GM19238 (cell line): Measurements from ENCODE around the gene PRKD3.

ENCODE experiments used
- DNase-seq: peaks from one replicate; pipeline ENCODE4 v3.0.0; 2011; ENCODE audit warnings: low spot score; ENCODE audit not compliant: insufficient read length

The PRKD3 gene

DNA sequence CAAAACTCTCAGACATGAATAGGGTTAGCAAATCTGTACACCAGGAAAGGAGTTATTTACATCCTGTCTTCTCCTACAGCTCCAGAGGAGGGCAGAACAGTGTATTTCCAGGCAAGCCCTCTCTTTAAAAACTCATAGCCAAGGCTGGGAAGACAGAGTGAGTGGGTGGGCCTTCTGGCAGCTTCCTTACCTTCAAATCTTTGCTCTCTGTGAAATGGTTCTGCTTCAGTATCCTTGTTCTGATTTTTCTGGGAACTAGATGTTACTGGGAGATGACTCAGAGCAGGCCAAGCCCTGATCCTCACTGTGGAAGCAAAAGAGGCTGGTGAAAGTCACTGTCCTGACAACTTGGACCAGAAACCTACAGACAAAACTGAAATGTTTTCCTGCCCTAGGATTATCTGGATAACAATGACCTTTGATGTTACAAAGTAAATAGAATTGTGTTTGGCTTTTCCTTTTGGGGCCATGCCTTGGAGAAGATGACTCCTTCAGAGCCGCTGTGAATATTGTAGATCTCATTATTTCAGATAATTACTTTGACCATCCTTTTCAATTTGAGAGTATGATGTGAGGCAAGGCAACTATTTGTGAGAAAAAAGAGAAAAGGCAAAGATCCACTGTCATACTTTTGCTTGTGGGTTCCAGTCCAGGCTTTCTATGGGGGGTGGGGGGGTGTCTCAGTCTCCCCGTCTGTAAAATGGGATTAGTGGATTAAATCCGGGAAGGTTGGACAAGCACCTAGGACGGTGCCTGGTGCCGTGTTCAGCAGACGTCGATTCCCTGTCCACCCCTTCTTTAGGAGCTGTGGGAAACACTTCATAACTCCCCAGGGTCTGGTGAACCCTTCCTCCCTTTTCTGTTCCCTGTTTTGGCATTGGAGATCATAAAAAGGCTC is 19.2 kb upstream of the PRKD3 start:
- no peak for DNase-seq

DNA sequence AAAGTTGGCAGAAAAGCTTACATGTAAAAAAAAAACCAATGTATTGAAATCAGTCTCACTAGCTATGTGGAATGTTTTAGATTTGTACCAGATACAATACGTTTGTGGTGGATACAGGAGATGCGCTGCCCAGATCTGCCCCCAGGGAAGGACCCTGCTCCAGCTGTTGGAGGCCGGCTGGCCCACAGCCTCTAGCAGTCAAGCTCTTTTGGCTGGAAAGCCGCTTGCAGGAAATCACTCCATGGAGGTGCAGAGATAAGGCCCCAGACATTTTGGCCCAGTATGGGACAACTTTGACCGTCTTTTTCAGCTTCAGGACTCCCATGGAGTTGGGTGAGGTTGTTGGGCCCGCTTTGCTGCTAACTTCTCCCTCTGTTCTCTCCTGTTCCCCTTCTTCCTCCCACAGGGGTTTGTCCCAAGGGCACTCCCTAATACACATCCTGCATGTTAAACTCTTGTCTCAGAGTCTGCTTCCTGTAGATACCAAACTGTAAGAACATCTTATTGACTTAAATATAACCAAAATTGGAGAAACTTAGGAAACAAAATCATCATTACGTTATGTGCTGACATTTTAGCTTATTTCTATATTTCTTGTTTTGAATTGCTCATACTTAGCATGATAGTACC is 18.1 kb upstream of the PRKD3 start:
- no peak for DNase-seq

DNA sequence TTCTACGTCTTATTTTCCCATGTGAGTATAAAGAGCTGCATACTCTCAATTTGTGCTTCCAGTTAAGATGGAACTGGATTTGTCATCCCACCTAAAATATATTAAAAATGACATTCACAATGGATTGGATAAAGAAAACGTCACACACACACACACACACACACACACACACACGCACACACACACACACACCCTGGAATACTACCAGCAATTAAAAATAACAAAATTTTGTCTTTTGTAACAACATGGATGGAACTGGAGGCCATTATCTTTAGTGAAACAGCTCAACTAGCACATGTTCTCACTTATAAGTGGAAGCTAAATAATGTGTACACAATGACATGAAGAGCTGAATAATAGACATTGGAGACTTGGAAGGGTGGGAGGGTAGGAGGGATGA is 16.0 kb upstream of the PRKD3 start:
- no peak for DNase-seq

DNA sequence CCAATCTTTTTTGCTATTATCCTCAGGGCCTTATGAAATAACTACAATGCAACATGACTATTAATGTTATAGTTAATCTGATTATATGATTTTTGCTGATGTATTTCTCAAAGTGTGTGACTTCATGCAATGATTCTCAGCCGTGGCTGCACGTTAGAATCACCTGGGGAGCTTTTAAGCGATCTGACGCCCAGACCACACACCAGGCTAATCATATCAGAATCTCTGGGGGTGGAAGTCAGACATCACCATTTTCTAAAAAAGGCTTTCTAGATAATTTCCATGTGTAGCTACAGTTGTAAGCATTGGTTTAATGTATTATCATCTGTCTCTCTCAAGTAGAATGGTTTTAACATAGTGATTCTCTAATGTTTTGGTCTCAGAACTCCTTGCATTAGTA is 14.3 kb upstream of the PRKD3 start:
- DNase-seq, result no peak

DNA sequence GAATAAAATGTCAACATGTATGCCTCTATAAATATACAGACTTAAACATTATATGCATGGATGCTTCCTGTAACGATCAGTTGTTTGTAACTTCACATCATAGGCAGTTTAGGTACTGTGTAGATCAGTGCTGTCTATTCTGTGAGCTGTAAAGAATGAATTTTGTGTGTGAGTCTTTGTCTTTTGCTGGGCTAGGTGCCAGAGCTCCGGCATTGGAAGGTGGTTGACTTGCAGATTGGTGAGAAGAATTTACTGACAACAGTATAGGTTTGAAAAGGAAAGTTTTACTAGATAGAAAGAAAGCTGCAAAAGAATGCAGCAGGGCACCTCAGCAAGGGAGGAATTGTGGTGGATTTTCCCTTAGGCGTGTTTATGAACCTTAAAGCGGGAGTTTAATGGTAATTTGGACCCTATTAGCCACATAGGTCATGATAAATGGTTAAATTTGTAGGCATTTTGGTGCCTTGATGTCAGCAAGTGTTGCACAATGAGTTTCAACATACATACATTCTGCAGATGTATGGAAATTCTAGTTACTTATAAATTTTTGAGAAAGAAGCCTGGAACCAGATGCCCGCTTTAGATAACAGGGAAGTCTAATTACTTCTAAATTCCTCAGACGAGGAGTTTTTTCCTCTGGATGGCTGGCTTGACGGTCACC is 13.1 kb upstream of the PRKD3 start:
- DNase-seq, result no peak

DNA sequence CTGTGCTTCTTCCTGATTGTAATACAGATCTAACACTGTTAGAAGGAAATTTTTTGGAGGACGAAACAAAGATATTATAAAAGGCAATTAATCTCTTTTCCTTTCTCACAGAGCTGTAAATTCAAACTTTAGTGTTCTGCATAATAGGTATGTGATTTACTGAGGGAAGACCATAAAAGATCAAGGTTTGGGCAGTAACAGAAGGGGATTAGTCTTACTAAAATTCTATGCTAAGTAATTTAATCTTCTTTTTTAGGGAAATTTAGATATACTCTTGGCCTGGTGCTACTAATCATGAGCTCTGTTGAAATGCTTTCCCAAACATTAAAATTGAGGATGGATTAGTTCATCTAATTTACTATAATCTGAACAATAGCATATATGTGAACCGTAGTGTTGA is 11.0 kb upstream of the PRKD3 start:
- DNase-seq, result no peak

DNA sequence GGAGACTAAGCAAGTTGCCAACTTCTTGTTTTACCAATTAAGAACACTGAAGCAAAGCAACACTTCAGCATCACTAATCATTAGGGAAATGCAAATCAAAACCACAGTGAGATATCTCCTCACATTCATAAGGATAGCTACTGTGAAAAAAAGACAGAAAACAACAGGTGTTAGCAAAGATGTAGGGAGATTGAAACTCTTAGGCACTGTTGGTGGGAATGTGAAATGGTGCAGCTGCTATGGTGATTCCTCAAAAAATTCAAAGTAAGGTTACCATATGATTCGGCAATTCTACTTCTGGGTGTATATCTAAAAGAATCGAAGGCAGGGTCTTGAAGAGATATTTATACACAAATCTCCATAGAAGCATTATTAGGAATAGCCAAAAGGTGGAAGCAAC is 8.6 kb upstream of the PRKD3 start:
- DNase-seq, result no peak

DNA sequence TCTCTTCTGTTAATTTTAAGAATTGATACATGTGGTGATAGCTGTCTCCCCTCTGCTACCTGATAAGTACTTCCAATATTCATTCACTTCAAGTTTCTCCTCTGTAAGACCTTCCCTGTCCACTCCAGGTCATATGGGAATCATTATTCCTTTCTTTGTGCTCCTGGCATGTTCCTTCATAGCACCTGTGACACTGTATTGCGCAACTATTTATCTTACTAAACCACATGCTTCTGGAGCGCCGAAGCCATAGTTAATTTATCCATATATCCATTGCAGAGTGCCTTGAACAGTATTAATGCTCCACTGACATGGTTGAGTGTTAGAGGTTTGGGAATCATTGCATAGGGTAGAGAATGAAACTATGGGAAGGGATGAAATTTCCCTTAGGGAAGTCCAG is 7.9 kb upstream of the PRKD3 start:
- DNase-seq, result no peak

DNA sequence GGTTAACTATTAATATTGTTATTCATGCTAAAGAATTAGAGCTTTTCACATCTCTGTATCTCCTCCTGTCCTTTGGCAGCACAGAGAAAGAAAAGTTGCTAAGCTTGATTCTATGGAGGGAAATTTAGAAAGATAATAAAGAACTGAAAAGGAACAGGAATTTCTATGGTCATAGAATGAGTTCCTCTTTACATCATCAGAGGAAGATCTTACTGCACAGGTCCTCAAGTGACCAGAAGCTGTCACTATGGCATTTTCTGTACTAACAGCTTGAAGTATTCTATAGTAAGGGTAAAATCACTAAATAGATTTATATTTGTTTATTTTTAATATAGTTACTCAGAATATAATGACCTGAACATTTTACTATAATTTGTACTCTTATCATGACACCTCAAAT is 6.0 kb upstream of the PRKD3 start:
- no peak for DNase-seq

DNA sequence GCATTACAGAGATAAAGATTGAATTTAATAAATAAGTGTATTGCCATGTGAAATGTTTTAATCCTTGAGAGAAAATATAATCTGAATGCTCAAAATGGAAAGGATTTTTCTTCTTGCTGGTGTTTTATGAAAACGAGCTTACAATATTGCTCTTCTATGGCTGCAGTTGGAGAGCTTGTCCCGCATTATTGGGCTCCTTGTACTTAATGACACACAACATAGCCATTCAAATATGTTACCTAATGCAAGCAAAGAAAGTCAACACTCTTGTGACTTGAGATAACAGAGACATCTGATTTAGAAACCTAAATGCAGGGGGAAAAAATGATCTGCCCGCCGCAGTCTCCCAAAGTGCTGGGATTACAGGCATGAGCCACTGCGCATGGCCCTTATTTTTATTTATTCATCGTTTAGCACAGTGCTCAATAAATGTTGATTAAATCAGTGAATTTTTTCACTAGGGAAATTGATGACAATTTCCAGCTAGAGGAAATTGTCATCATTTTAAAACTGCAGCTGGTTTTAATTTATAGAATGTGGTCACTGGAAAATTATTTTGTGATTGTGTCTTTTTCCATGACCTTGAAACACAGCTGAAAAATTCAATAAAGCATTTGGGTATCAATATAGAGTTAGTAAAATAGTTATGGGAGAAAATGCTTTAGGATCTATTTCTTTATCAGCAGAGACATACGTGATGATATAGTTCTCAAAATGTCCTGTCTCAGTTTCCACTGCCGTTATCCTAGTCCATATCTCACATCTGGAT is 2.4 kb upstream of the PRKD3 start:
- DNase-seq, result no peak

DNA sequence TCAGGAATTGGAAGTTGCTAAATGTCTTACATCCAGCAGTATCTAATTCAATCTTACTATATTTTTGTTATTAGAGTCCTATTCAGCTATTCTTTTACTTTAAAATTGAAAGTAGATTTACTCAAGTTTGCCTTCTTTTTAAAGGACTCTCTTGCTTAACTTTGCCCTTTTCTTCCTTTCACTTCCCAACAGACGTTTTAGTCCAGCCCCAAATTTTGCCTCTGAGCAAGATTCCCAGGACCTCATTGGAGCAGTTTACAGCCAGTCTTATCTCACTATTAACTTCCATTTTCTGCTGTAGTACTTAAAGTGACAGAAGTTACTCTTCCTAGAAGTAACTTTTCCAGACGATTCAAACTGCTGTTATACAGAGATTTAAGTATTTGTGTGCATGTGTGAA is 1.7 kb upstream of the PRKD3 start:
- no peak for DNase-seq

DNA sequence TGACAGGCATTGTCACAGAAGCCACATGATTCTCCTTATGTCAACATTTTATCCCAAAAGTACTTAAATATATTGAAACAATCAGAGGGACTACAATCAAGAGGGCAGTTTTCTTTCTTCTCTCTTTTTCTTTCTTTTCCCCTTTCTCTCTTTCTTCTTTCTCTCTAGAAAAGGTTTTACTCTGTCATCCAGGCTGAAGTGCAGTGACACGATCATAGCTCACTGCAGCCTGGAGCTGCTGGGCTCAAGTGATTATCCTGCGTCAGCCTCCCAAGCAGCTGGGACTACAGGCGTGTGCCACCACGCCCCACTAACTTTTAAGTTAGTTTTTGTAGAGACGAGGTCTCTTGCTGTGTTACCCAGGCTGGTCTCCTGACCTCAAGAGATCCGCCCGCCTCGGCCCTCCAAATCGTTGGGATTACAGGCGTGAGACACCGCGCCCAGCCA is 1.0 kb upstream of the PRKD3 start:
- DNase-seq, result no peak

DNA sequence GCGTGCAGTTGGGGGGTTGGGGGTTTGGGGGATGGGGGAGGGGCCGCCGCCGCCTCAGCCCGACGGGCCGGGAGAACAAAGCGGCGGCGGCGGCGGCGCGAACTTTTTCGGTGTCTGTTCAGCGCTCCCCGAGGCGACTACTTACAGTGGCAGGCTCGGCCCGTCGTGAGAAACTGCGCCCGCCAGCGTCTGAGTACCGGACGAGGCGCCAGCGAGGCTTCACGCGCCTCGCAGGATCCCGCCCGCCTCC is 172 bp downstream of the PRKD3 start:
- DNase-seq, result no peak

DNA sequence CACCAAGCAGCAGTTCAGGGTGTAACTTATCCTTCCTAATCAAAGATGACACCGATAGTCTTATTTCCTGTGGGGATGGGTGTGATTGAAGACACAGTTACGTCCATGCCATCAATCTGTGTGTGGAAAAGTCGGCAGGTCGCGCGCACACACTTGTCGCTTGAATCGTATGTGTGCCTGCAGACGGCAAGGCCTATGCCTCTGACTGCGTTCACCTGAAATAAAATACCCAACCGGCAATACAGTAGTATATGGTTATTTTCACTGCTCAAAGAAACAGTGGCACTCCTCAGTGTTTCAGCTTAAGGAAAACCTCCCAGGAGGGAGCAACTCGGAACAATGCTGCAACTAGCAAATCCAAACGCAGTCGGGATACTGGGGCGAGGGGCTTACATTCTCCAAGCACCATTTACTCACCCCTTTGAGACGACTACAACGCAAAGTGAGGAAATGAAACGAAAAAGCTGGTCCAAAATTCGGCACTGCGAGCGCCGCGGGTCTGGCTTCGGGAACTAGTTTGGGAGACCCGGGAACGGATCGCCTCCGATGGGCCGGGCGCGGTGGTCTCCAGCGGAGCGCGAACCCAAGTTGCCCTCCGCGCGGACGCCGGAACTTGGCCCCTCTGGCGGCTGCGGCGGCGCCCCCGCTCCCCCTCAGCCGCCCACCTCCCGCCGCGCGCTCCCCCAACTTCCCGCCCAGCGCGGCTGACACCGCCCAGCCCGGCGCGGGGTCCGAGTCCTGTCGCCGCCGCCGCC is 675 bp downstream of the PRKD3 start:
- DNase-seq, result no peak

DNA sequence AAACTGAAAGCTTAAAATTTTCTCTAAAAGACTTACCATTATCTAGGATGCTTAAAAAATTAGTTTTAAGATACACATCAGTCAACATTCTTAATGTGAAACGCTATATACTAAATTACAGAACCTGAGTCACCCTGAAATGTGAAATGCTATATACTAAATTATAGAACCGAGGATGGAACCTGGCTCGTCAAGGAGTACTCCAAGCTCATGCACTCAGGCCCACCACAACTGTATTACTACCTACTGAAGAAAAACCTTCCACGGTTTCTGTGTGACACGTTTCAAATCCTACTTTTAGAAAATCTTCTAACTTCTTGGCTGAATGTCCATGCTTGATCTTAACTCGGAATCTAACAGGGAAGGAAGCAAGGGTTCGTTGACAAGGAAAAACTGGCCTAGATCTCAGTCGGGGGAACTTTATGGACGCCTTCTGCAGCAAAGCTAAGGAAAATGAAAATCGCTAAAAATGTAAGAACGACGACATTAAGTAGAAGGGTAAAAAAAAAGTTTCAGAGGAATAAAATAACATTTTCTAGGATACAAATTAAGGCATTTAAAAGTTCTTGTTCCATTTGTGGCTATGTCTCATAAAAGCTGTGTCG is 1.4 kb downstream of the PRKD3 start:
- no peak for DNase-seq

DNA sequence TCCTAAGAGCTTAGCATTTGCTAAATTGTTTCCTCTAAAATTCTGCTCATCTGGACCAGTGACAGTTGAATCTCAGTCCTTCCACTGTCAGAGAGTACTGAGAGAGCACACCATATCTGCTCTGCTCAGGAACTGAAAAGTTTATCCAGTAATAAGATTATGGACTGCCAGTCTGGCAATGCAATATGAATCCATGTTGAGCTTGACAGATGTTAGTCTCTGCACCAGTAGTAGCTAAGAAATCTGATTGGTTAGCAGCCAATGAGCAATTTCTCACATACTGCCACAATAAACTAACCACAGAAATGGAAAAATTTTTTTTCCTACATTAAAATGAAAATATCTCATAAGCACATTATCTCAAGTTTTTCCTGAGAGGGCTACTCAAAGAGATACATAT is 2.3 kb downstream of the PRKD3 start:
- DNase-seq, result no peak

DNA sequence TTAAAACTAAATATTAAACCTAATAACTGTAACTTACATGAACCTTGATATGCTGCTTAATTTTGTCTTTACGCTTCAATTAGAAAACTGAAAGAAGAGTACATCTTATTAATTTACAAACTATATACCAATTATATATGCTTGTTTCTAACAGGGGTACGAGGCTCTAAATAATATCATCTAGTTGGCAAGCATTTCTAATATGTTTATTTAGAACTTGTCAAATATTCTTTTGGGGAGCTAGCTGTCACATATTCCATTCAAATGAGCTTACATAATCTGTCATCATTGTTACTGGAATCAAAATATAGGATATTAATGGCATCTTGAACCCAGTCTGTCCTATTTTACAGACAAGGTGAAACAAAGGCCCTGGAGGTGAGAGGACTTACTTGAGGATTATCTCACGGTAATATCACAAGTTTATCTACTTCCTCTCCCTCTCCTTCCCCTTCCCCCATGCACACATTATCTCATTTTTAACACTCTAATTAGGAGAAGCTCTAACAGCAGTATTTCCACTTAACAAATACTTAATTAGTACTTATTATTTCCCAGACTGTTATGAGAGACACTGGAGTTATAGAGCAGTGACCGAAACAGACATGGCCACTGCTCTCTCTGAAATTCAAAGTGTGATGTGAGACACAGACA is 3.5 kb downstream of the PRKD3 start:
- DNase-seq, result no peak

DNA sequence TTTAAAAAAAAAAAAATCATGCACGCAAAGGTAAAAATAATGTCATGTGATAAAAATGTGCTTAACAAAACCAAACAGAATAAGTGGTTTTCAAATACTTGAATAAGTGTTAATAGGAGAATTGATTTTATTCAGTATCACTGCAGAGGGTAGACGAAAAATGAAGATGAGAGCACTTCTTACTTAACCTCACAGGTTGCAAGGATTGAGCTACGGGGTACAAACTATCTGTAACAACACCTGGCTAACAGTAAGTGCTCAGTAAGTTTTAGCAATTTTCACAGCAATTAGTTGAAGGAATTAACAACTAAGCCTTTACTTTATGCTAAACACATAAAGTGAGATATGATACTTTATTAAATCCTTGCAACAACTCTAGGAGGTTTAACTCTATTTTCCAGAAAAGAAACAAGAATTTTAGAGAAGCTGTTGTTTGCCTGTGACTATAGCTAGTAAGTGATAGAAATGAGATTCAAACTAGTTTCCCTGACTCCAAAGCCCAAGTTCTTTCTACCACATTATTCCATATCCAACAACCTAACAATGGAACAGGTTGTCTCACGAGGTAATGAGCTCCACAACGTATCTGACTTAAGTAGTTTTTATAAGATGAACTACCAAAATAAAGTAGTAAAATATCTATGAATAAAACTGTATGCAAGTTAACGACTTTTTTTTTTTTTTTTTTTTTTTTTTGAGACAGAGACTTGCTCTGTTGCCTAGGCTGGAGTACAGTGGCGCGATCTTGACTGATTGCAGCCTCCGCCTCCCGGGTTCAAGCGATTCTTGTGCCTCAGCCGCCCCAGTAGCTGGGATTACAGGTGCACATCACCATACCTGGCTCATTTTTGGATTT is 4.7 kb downstream of the PRKD3 start:
- no peak for DNase-seq

DNA sequence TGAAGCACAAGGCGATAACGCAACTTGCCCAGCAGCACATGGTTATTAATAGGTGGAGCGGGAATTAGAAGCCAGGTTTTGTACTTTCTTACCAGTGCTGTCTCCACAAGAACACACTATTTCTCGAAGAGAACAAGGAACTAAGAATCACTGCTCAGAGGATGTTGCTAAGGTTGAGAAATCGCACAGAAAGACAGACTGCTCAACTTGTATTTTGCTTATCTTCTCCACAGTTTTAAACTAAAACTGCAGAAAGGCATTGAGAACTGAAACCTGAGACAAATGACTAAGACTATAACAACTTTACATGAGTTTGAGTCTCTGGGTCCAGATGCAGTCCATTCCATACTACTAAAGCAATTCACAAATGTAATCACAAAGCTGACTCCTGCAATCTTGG is 6.2 kb downstream of the PRKD3 start:
- peak; percentile 8 for DNase-seq
